Fibroblast of the aortic adventitia (primary cell): ENCODE measurements around the gene HOOK2. TPM values are rescaled to one million over a fixed set of nuclear protein-coding genes. Genes with fewer than 3 reads are reported as not detected.
A peak's percentile ranks its signal among the peaks of the same experiment; 100 is the strongest.

Experiments
- DNase-seq: peaks from one replicate; pipeline ENCODE4 v3.0.0-alpha.2; 2010; ENCODE audit warnings: low read depth
- H3K4me3 ChIP-seq: 2 replicates; pipeline ENCODE4 v1.5.1; 2011; ENCODE audit warnings: low read depth, mild to moderate bottlenecking, control low read depth, low read length, moderate library complexity
- CTCF ChIP-seq: IDR thresholded peaks from 2 replicates; pipeline ENCODE4 v1.5.1; 2011; ENCODE audit warnings: mild to moderate bottlenecking, low read length, control low read depth, inconsistent platforms; ENCODE audit not compliant: insufficient read depth
- total RNA-seq: library from RNA; depleted of rRNA; stranded (reverse); fragments of >200 nt; gene quantifications from 2 replicates; pipeline ENCODE4 v1.2.3, GENCODE V29; 2012; ENCODE audit warnings: low replicate concordance

Gene HOOK2
- total RNA-seq, 1 donor: 15.5 TPM

DNA sequence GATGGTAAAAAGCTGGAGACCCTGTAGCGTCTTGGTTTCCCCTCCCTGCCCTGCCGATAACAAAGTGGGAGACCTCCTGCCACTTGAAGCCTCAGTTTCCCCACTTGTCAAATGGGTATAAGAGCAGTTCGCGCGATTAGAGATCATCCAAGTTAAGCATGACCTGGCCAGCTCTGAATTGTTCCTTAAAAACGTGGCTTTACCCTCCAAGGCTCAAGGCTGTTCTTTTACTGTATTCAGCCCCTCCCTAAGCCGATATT is 52.0 kb downstream of the HOOK2 start:
- no peak for DNase-seq
- H3K4me3 ChIP-seq: peak overlapping the region; percentile 84
- TF ChIP-seq CTCF: no peak

DNA sequence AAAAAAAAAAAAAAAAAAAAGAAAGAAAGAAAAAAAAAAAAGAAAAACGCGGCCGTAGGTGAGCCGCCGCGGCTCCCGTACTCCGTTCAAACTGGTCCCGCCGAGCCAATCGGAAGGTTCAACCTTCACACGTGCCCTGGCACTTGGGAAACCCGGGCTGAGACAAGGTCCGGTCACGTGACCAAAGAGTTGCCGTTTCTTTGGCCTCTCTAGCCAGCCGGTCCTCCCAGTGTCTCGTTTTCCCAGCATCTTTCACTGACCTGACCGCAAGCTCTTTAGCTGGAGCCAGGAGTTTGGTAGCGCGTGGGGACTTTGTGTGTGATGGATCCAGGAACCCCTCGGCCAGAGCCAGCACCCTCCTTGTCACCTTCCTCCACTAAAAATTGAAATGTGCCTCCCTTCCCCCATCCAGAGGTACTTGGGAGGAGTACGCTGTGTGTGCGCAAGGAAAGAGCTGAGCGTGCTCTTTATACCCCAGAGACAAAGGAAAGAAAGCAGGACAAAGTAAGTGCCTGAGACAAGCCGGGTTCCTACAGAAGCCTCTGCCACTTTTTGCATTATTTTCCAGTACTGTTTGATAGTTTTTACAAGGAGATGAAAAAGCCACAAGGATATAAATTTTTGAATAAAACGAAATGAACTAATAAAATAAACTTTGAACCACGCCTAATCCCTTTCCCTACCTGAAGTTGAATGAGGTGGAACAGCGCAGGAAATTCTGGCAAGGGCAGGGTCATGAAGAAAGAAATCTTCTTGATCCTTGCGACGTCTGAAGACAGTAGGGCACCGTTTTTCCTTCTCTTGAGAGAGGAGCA is 52.6 kb downstream of the HOOK2 start:
- TF ChIP-seq CTCF: no peak
- peak overlapping the region; percentile 84 for H3K4me3 ChIP-seq
- DNase-seq: peak; percentile 100

DNA sequence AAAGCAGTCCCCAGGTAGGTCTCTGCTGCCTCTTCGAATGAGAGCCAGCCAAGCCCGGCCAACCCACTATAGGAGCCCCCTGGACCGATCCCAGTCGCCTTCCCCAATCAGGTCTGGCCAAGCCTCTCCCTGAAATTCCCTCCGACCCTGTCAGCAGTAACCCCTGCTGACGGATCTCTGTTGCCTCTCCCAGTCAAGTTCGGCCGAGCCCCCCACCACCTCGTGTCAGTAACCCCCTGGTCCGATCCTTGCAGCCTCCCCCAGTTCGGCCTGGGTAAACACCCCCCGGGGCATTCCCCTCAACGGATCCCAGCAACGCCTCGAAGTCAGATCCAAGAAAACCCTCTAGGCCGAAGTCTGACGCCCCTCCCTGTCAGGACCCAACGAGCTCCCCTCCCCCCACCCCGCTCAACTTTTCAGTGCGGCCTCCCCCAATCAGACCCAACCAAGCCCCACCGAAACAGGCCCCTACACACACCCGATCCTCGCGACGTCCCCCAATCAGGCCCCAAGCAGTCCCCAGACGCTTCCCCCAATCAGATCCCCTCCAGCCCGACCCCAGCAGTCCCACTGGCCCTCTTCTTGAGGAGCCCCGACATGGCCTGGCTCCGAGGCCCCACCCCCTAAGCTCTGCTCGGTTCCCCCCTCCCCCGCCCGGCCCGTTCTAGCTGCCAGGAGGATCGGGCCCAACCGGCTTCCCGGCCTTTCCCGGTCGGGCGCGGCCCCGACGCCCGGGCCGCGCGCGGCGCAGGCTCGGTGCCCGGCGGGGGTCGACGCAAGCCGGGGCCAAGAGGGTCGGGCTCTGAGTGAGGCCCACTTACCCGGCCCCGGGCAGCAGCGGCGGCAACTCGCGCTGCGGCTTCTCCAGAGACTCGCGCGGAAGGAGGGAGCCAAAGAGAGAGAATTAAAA is 53.4 kb downstream of the HOOK2 start:
- DNase-seq: peak; percentile 66
- no peak for TF ChIP-seq CTCF
- peak overlapping the region; percentile 84 for H3K4me3 ChIP-seq

DNA sequence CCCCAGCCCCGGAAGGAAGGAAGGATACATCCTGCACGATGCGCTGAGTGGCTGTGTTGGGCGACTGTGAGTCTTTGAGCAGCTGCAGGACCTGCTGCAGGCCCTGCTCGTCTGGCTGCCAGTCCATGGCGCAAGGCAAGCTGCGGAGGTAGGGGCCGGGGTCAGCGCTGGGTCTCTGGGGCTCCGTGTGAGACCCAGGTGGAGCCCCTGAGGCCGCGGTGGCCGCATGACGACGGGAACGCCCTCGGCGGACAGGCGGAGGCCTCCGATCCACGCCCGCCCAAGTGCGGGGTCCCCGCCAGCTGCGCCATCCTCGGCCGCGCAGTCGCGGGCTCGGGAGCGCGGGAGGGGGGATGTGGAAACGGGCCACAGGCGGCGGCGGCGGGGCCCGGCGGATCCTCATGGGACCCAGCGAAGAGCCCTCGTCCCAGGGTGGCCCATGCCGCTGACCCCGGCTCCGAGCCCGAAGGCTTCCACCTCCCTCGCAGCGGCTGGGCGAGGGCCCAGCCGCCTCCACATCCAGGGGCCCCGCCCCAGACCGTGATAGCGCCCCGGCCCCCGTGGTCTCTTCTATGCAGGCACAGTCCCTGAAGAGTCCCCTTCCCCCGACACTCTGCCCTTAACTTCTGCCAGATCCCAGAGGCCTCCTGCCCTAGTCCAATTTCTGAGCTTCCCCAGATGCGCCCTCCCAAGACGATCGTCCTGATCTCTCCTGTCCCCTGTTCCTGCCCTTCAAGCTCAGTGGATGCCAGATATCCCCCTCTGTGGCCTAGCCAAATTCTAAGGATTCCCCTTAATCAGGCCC is 54.3 kb downstream of the HOOK2 start:
- H3K4me3 ChIP-seq: peak overlapping the region; percentile 84
- no peak for TF ChIP-seq CTCF
- peak; percentile 17 for DNase-seq

GRCh38 chr19:12720296-12720695 is 55.1 kb downstream of the HOOK2 start:
- H3K4me3 ChIP-seq: peak overlapping the region; percentile 84
- TF ChIP-seq CTCF: no peak
- DNase-seq: no peak

GRCh38 chr19:12715929-12716328 is 59.4 kb downstream of the HOOK2 start:
- no peak overlapping the region for H3K4me3 ChIP-seq
- no peak for TF ChIP-seq CTCF
- DNase-seq: no peak
